ENCODE data around the gene SFMBT1. TPM values are rescaled to one million over a fixed set of nuclear protein-coding genes. Genes with fewer than 3 reads are reported as not detected.

Gene SFMBT1
- polyA plus RNA-seq, 3 donors = 0.61 to 2.7 (median 0.91) TPM

DNA sequence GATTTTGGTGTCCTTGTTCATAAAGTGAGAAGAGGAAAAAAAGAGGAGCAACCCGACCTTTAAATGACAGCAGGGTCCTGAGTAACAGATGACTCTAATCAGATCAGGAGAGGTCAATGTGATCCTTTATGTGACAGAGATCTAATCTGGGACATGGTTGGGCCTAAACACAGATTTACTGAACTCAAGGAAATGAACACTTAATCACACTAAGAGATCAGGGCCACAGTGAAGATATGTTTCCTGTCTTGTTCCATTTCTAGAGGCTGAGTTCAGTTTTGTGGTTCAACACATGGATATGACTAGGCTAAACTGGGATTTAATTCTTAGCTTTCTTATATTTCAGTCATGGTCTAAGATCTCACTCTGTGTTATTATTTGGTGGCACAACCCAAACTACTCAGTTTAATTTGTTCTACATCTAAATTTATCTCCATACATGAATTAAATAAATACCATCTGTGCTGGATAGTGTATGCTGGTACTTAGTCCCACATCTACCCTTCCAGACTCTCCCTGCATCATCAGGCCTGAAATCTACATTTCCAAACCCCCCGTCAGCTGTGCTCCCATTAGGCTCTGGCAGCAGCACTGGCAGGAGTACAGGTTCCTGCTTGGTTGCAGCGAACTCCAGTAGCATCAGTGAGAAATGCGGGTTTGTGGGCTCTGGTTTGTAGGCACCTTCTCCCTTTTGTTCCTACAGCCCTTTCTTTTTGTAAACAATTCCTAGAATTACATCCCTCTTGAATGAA, 22.6 kb downstream of the SFMBT1 start:
- Histone ChIP-seq H3K27me3 (ENCODE audit: control insufficient read depth in 2 of 2, insufficient read depth in 2 of 2, low read length in 2 of 2) (no peaks in the 10 kb centered on the region), H3K9ac (ENCODE audit: insufficient read depth, low read length, poor library complexity, severe bottlenecking) (no peak overlapping the region), H3K4me1 (ENCODE audit: control insufficient read depth in 1 of 2, insufficient read depth in 2 of 2, low read length in 2 of 2) (peaks cover 10 to 11% of the 10 kb centered on the region in 2 donors), H2AFZ (ENCODE audit: insufficient read depth, low read depth, low read length, poor library complexity, severe bottlenecking) (no peak overlapping the region), H3K36me3 (replicated peaks in 1 of 2; ENCODE audit: control insufficient read depth in 1 of 2, insufficient read depth in 2 of 2, low read length in 2 of 2) (no peaks in the 10 kb centered on the region), H3K27ac (ENCODE audit: low read depth in 1 of 2, low read length in 2 of 2) (no peak overlapping the region), H3K79me2 (ENCODE audit: insufficient read depth, low read length) (peaks cover 11% of the 10 kb centered on the region), H3K9me3 (replicated peaks in 1 of 2; ENCODE audit: control insufficient read depth in 1 of 2, insufficient read depth in 1 of 2, low read length in 2 of 2) (no peaks in the 10 kb centered on the region), H4K20me1 (ENCODE audit: insufficient read depth, low read length) (no peaks in the 10 kb centered on the region), H3K4me3 (replicated peaks in 1 of 3; ENCODE audit: low read depth in 2 of 3, low read length in 3 of 3) (no peak overlapping the region), H3K4me2 (replicated peaks; ENCODE audit: extremely low read depth, low read length, poor library complexity, severe bottlenecking) (no peak overlapping the region)
- DNase-seq = no peak
- Mint-ChIP-seq H3K4me3 (no peak overlapping the region), H3K27ac (peak overlapping the region in 1 of 7 donors; percentile 38), H3K27me3 (ENCODE audit: low read depth in 3 of 3) (peaks cover 0 to 11% (median 0%) of the 10 kb centered on the region in 3 donors), H3K9me3 (no peaks in the 10 kb centered on the region), H3K36me3 (peaks cover 4 to 5% of the 10 kb centered on the region in 2 donors), H3K4me1 (peaks cover 23% of the 10 kb centered on the region)
- TF ChIP-seq, protein P1, sequence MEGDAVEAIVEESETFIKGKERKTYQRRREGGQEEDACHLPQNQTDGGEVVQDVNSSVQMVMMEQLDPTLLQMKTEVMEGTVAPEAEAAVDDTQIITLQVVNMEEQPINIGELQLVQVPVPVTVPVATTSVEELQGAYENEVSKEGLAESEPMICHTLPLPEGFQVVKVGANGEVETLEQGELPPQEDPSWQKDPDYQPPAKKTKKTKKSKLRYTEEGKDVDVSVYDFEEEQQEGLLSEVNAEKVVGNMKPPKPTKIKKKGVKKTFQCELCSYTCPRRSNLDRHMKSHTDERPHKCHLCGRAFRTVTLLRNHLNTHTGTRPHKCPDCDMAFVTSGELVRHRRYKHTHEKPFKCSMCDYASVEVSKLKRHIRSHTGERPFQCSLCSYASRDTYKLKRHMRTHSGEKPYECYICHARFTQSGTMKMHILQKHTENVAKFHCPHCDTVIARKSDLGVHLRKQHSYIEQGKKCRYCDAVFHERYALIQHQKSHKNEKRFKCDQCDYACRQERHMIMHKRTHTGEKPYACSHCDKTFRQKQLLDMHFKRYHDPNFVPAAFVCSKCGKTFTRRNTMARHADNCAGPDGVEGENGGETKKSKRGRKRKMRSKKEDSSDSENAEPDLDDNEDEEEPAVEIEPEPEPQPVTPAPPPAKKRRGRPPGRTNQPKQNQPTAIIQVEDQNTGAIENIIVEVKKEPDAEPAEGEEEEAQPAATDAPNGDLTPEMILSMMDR (IDR thresholded peaks at IDR 0.05) = no peak
- 97% methylated on average over 3 of the region's 4 CpGs for WGBS (ENCODE audit: insufficient coverage)
- intact Hi-C loops (cut with micrococcal nuclease) = no loop called here

DNA sequence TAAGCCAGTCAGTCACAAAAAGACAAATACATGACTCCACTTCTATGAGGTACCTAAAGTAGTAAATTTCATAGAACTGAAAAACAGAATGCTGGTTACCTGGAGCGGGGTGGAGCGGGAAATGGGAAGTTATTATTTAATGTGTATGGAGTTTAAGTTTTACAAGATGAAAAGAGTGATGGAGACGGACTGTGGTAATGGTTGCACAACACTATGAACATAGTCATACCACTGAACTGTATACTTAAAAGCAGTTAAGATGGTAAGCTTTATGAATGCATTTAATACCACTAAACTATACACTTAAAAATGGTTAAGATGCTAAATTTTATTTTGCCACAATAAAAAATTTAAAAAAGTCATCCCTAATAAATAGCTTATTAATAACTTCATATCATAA, 23.2 kb downstream of the SFMBT1 start:
- H3K9ac ChIP-seq (ENCODE audit: insufficient read depth, low read length, poor library complexity, severe bottlenecking) = no peak overlapping the region
- TF ChIP-seq, protein P1 (IDR thresholded peaks at IDR 0.05) = no peak
- no peaks in the 10 kb centered on the region for H3K36me3 ChIP-seq (replicated peaks in 1 of 2; ENCODE audit: control insufficient read depth in 1 of 2, insufficient read depth in 2 of 2, low read length in 2 of 2)
- peaks cover 11% of the 10 kb centered on the region for H3K79me2 ChIP-seq (ENCODE audit: insufficient read depth, low read length)
- Mint-ChIP-seq H3K27me3 (ENCODE audit: low read depth in 3 of 3) (peaks cover 0 to 9% (median 0%) of the 10 kb centered on the region in 3 donors), H3K27ac (no peak overlapping the region), H3K4me3 (no peak overlapping the region), H3K4me1 (peaks cover 29% of the 10 kb centered on the region), H3K36me3 (peaks cover 4 to 5% of the 10 kb centered on the region in 2 donors), H3K9me3 (no peaks in the 10 kb centered on the region)
- no peaks in the 10 kb centered on the region for H3K9me3 ChIP-seq (replicated peaks in 1 of 2; ENCODE audit: control insufficient read depth in 1 of 2, insufficient read depth in 1 of 2, low read length in 2 of 2)
- no CpG with 5 or more reads among the region's 3 CpGs for WGBS (ENCODE audit: insufficient coverage)
- no peak overlapping the region for H3K27ac ChIP-seq (ENCODE audit: low read depth in 1 of 2, low read length in 2 of 2)
- H3K4me2 ChIP-seq (replicated peaks; ENCODE audit: extremely low read depth, low read length, poor library complexity, severe bottlenecking) = no peak overlapping the region
- peaks cover 16 to 17% of the 10 kb centered on the region in 2 donors for H3K4me1 ChIP-seq (ENCODE audit: control insufficient read depth in 1 of 2, insufficient read depth in 2 of 2, low read length in 2 of 2)
- no peak overlapping the region for H3K4me3 ChIP-seq (replicated peaks in 1 of 3; ENCODE audit: low read depth in 2 of 3, low read length in 3 of 3)
- no peak overlapping the region for H2AFZ ChIP-seq (ENCODE audit: insufficient read depth, low read depth, low read length, poor library complexity, severe bottlenecking)
- intact Hi-C loops (cut with micrococcal nuclease) = no loop called here
- H4K20me1 ChIP-seq (ENCODE audit: insufficient read depth, low read length) = no peaks in the 10 kb centered on the region
- no peaks in the 10 kb centered on the region for H3K27me3 ChIP-seq (ENCODE audit: control insufficient read depth in 2 of 2, insufficient read depth in 2 of 2, low read length in 2 of 2)
- peak in 1 of 3 donors; percentile 11 for DNase-seq
